HG02623 (cell line): ENCODE data around the gene TMEM232.
"Not testable (repeated sequence)": the region's sequence is repeated elsewhere in the genome, so short reads cannot be mapped to it uniquely, and the experiment has no call there.

Experiments used
- ATAC-seq: cut with Tn5 transposase; IDR thresholded peaks from one replicate; pipeline ENCODE4 v1.9.1; 2021; ENCODE audit warnings: moderate library complexity; ENCODE audit not compliant: unreplicated experiment

The TMEM232 gene

DNA sequence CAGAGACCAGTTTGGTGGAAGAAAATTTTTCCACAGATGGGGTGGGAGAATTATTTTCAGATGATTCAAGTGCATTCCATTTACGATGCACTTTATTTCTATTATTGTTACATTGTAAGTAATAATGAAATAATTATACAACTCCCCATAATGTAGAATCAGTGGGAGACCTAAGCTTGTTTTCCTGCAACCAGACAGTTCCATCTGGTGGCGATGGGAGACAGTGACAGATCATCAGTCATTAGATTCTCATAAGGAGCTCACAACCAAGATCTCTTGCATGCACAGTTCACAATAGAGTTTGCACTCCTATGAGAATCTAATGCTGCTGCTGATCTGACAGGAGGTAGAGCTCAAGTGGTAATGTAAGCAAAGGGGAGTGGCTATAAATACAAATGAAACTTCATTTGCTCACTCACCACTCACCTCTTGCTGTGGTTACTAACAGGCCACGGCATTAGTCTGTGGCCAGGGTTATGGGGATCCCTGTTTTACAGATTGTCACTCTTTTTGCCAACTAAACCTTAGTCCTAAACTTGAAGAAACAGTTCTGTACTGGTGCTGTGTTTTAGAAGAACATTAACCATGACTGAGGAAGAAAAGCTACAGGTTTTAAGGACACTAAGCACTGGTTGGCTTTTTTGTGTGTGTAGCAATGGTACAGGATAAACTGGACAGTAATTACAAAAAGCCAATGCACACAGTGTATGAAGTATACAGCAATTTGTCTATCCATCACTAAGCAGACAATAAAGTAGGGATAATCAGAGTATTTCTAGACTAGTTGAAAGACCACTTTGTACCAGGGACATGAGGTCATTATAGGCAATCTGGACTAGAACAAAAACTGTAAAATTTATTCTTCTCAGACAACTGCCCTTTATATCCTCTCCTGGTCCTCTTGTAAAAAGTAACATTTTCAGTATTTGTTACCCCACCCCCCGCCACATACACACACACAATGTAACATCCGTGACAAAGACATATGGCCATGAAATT lies 9.9 kb downstream of the TMEM232 start:
- peak; percentile 89 for ATAC-seq

GRCh38 chr5:110707260-110707844 lies 19.1 kb downstream of the TMEM232 start:
- ATAC-seq: no peak

GRCh38 chr5:110705349-110705748 lies 21.1 kb downstream of the TMEM232 start:
- no peak for ATAC-seq

GRCh38 chr5:110703481-110703880 lies 23.0 kb downstream of the TMEM232 start:
- ATAC-seq: no peak

- ATAC-seq: no peak
Observed at GRCh38 chr5:110702704-110703103, 23.8 kb downstream of the TMEM232 start.

DNA sequence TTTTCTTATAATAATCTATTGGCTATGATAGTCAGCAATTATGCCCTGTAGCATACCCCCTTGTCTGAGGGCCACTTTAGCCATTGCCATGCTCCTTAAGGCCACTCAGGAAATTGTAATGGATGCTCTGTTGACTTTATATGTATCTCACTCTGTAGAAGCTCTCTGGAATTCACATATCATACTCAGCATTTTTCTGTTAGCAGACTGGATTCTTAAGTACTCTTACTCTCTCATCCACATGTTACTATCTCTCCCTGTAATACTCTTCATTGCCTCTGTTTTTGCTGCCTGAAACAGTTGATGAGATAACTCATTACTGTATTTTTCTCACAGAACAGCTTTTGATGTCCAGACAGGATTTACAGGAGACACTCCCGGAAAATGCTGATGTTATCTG lies 24.2 kb downstream of the TMEM232 start:
- no peak for ATAC-seq

- ATAC-seq: not testable (repeated sequence)
Observed at GRCh38 chr5:110692669-110693068, 33.8 kb downstream of the TMEM232 start.

- not testable (repeated sequence) for ATAC-seq
Observed at GRCh38 chr5:110690587-110690986, 35.9 kb downstream of the TMEM232 start.

GRCh38 chr5:110687485-110687884 lies 39.0 kb downstream of the TMEM232 start:
- ATAC-seq: no peak

- no peak for ATAC-seq
Observed at GRCh38 chr5:110686270-110686669, 40.2 kb downstream of the TMEM232 start.

DNA sequence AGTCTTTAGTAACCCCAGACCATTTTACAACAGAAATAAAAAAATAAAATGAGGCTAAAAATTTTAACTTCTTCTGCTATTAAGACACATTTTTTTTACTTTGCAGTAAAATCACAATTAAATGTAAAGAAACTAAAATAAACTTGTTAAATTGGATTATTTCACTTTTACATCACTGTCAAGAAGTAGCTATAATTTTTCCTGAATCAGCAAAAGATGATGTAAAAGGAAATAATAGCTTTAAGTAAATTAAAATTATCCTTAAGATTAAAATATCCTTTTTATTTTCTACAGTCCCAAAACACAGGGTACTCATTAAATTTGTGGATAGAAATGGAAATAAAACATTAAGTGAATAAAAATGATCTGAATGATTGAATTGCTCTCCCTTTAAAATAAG lies 44.5 kb downstream of the TMEM232 start:
- ATAC-seq: no peak

DNA sequence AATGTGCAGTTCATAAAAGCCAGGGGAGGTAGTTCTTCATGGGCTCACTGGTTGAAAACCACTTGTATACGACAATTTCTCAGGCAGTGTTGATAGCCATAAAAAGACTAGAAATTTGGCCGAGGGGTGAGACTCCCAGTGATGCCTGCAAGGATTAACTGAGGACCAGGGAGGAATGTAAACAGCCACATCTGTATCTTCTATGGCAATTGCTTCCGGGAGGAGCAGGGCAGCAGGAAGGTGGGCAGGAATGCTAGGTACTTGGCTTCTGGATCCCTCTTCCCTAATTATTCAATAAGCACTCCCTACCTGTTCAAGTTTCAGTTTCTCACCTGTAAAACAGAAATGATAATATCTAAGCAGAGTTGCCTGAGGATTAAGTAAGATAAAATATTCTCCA lies 45.4 kb downstream of the TMEM232 start:
- no peak for ATAC-seq

GRCh38 chr5:110676554-110676953 lies 49.9 kb downstream of the TMEM232 start:
- ATAC-seq: not testable (repeated sequence)

GRCh38 chr5:110665184-110665726 lies 61.2 kb downstream of the TMEM232 start:
- no peak for ATAC-seq

DNA sequence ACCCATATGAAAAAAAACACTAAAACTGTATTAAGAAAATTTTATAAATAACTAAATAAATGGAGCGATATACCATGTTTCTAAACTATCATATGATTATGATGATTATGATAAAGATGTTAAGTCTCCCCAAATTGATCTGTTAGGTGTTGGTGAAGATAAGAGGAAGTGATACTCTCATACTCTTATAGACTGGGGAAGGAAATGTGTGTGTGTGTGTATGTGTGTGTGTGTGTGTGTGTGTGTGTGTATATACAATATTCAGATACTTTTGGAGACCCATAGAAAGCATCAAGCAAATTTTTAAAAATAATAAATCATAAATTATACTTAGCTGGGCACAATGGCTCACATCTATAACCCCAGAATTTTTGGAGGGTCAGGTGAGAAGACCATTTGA lies 62.9 kb downstream of the TMEM232 start:
- peak; percentile 83 for ATAC-seq

DNA sequence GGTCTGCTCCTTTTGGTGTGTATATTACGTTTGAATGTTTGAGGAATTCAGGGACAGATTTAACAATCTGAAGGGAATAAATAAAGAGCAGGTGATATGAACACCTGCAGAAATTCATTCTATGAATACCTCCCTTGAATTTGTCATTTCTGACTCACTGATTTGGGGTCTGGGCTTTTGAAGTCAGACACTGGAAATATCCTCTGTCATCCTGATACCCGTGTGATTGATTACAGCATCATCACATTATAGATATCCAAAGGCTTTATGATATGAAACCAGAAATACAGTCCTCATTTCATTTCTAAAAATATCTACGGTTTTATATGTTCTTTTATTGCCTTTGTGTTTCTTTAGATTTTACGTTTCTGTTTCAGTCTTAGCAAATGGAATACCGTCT lies 68.5 kb downstream of the TMEM232 start:
- no peak for ATAC-seq

- no peak for ATAC-seq
Observed at GRCh38 chr5:110653231-110653970, 73.1 kb downstream of the TMEM232 start.

DNA sequence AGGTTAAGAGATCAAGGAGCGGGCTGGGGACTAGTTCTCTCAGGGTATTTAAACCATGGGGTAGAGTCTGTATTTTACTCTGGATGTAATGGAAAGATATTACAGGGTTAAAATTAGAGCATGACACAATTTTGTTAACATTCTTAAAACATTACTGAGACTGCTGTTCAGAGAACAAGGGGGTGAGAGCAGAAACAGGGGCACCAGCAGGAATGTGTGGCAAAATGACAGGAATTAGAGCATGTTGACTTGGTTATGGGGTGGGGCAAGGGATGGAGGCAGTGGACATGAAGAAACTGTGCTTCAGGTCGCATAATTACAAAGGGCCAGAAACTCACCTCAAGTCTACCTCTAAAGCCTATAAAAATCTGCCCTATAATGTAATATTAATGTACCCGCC lies 75.0 kb downstream of the TMEM232 start:
- no peak for ATAC-seq

DNA sequence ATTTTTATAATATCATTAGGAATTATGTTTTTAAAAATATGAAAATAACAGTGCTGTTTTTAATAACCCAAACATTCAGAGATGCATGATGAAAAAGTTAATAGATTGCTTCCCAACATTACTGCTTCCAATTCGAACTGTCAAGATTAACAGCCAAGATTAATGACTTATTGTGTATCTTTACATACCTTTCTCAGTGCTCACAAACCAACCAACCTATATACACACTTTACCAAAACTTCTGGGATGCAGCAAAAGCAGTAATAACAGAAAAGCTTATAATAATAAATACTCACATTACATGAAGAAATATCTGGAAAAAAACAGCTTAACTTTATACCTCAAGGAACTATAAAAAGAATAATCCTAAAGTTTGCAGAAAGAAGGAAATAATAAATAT lies 82.1 kb downstream of the TMEM232 start:
- no peak for ATAC-seq

DNA sequence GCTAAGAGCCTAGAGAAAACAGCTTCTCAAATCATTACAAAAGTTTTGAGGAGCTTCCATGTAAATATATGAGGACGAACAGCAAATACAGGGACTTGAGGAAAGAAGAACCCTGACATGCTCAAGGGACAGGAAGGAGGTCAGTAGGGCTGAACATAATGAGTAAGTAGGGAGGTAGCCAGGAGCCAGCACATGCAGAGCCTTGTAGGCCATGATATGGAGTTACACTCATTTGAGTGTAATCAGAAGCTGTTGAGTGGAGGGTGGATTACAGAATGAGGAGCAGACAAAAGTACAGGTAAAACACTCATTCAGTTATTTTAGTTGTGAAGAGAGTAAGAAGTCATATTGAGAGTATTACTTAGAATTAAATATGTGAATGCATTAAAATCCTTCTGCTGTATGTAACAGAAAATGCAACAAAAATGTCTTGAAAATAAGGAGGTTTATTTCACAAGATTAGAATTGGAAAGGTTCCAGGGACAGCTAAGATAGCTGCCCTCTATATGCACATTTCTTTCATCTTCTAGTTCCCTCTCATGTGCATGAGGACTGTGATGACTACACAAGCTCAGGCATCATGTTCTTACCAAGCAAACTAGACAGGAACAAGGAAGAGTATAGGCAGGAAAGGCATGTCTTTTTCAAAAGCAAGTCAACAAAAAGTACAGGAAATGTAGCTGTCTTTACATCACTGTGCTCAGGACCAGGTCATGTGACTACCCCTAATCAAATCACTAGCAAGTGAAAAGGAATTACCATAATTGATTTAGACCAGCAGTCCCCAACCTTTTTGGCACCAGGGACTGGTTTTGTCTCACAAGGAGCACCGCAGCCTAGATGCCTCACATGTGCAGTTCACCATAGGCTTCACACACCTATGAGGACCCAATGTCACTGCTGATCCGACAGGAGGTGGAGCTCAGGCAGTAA lies 87.2 kb downstream of the TMEM232 start:
- no peak for ATAC-seq
